HG02763 (cell line): ENCODE data around the gene MBD1.
A peak's percentile ranks its signal among the peaks of the same experiment; 100 is the strongest.
"Not testable (repeated sequence)": the region's sequence is repeated elsewhere in the genome, so short reads cannot be mapped to it uniquely, and the experiment has no call there.

Experiments
- ATAC-seq: cut with Tn5 transposase; IDR thresholded peaks from one replicate; pipeline ENCODE4 v1.9.1; 2021; ENCODE audit warnings: mild to moderate bottlenecking, moderate library complexity; ENCODE audit not compliant: unreplicated experiment

Gene MBD1

GRCh38 chr18:50293039-50293438 is 11.7 kb upstream of the MBD1 start:
- no peak for ATAC-seq

GRCh38 chr18:50289108-50289443 is 7.8 kb upstream of the MBD1 start:
- ATAC-seq = no peak

- ATAC-seq = not testable (repeated sequence)
These were observed 7.2 kb upstream of the MBD1 start for GRCh38 chr18:50288348-50289107.

- peak; percentile 90 for ATAC-seq
These were observed 6.4 kb upstream of the MBD1 start, which contains the start of gene CXXC1 for GRCh38 chr18:50287441-50288347. TSS of gene CXXC1 (minus strand) at chr18:50287692. CDS start at chr18:50287589, 103 bp downstream.

GRCh38 chr18:50287028-50287440 is 5.7 kb upstream of the MBD1 start:
- ATAC-seq = no peak

- no peak for ATAC-seq
These were observed 5.2 kb upstream of the MBD1 start for GRCh38 chr18:50286391-50287027.

- no peak for ATAC-seq
These were observed 4.5 kb upstream of the MBD1 start for GRCh38 chr18:50285631-50286321.

GRCh38 chr18:50285071-50285470 is 3.7 kb upstream of the MBD1 start:
- no peak for ATAC-seq

- no peak for ATAC-seq
These were observed 3.0 kb upstream of the MBD1 start for GRCh38 chr18:50284255-50284885.

- no peak for ATAC-seq
These were observed 2.3 kb upstream of the MBD1 start for GRCh38 chr18:50283469-50284209.

GRCh38 chr18:50282521-50283335 is 1.4 kb upstream of the MBD1 start:
- ATAC-seq = no peak

- ATAC-seq = peak; percentile 3
These were observed 723 bp upstream of the MBD1 start for GRCh38 chr18:50281972-50282520.

- ATAC-seq = no peak
These were observed 522 bp downstream of the MBD1 start for GRCh38 chr18:50280707-50281294.

GRCh38 chr18:50279752-50280151 is 1.6 kb downstream of the MBD1 start:
- no peak for ATAC-seq

GRCh38 chr18:50277942-50278341 is 3.4 kb downstream of the MBD1 start:
- no peak for ATAC-seq

- no peak for ATAC-seq
These were observed 4.9 kb downstream of the MBD1 start for GRCh38 chr18:50276452-50276851.

- ATAC-seq = no peak
These were observed 5.8 kb downstream of the MBD1 start for GRCh38 chr18:50275503-50276036.

GRCh38 chr18:50274941-50275340 is 6.4 kb downstream of the MBD1 start:
- ATAC-seq = no peak
